HepG2 (cell line): ENCODE data around the gene ZNF540. TPM values are rescaled to one million over a fixed set of nuclear protein-coding genes. Genes with fewer than 3 reads are reported as not detected.

Source experiments
- CENPBD1 ChIP-seq: sonication (generic); formaldehyde crosslinking; IDR thresholded peaks from 2 replicates; pipeline ENCODE4 v1.8.0; 2022; ENCODE audit warnings: missing genetic modification reagents, low read depth, mild to moderate bottlenecking, borderline replicate concordance
- FOXJ3 ChIP-seq: sonication (generic); formaldehyde crosslinking; IDR thresholded peaks from 2 replicates; pipeline ENCODE4 v1.4.0; 2020; ENCODE audit warnings: missing genetic modification reagents, mild to moderate bottlenecking, borderline replicate concordance
- HMGA1 ChIP-seq: sonication (generic); formaldehyde crosslinking; conservative IDR thresholded peaks from 2 replicates; pipeline ENCODE4 v1.4.0; 2020; ENCODE audit warnings: missing genetic modification reagents
- HMGXB4 ChIP-seq, 2 experiments: sonication (generic) in 1 of 2; formaldehyde crosslinking in 1 of 2; IDR thresholded peaks; 2 replicates each; pipeline versions ENCODE4 v1.4.0 to v1.6.1; 2018 to 2020; ENCODE audit warnings: missing genetic modification reagents in 2 of 2, borderline replicate concordance in 1 of 2, low read depth in 1 of 2, mild to moderate bottlenecking in 1 of 2, missing biosample characterization in 1 of 2
- HNRNPLL ChIP-seq: fragments of 200-400 bp; formaldehyde crosslinking; IDR thresholded peaks from 2 replicates; pipeline ENCODE4 v1.6.1; 2017; ENCODE audit warnings: mild to moderate bottlenecking, low read depth, low read length; ENCODE audit not compliant: poor library complexity, severe bottlenecking
- HNRNPUL1 ChIP-seq: fragments of 200-400 bp; formaldehyde crosslinking; IDR thresholded peaks from 2 replicates; pipeline ENCODE4 v1.6.1; 2017; ENCODE audit warnings: low read depth, mild to moderate bottlenecking, low read length, moderate library complexity
- KDM5A ChIP-seq: fragments of 200-600 bp; sonication (generic); IDR thresholded peaks from 2 replicates; pipeline ENCODE4 v1.7.0; 2018; ENCODE audit warnings: antibody characterized with exemption, mild to moderate bottlenecking, low read length, borderline replicate concordance
- PATZ1 ChIP-seq: sonication (generic); formaldehyde crosslinking; IDR thresholded peaks from 2 replicates; pipeline ENCODE4 v1.4.0; 2020; ENCODE audit warnings: missing genetic modification reagents
- POLR2AphosphoS5 ChIP-seq: IDR thresholded peaks from 2 replicates; pipeline ENCODE4 v1.6.1; 2012; ENCODE audit warnings: low read depth, low read length
- PRDM10 ChIP-seq: sonication (generic); formaldehyde crosslinking; IDR thresholded peaks from 2 replicates; pipeline ENCODE4 v1.4.0; 2020; ENCODE audit warnings: low read depth, missing genetic modification reagents
- REL ChIP-seq: sonication (generic); formaldehyde crosslinking; conservative IDR thresholded peaks from 2 replicates; pipeline ENCODE4 v1.8.0; 2022; ENCODE audit warnings: mild to moderate bottlenecking, missing genetic modification reagents, moderate library complexity
- RNF2 ChIP-seq: fragments of 450-650 bp; conservative IDR thresholded peaks from 2 replicates; pipeline ENCODE4 v1.6.1; 2016; ENCODE audit warnings: low read depth
- SOX6 ChIP-seq, 2 experiments: fragments of 450-650 bp in 1 of 2; sonication (generic) in 1 of 2; formaldehyde crosslinking in 1 of 2; IDR thresholded peaks; 2 replicates each; pipeline versions ENCODE4 v1.4.0 to v1.6.1; 2017 to 2020; ENCODE audit warnings: antibody characterized with exemption in 1 of 2, mild to moderate bottlenecking in 1 of 2, missing genetic modification reagents in 1 of 2
- TFDP2 ChIP-seq: sonication (generic); formaldehyde crosslinking; IDR thresholded peaks from 2 replicates; pipeline ENCODE4 v1.4.0; 2020; ENCODE audit warnings: missing genetic modification reagents
- ZBTB21 ChIP-seq: sonication (generic); formaldehyde crosslinking; IDR thresholded peaks from 2 replicates; pipeline ENCODE4 v1.4.0; 2020; ENCODE audit warnings: missing genetic modification reagents
- ZFP36L1 ChIP-seq: sonication (generic); formaldehyde crosslinking; IDR thresholded peaks from 2 replicates; pipeline ENCODE4 v1.8.0; 2022; ENCODE audit warnings: mild to moderate bottlenecking, missing genetic modification reagents, moderate library complexity
- ZKSCAN5 ChIP-seq: sonication (generic); formaldehyde crosslinking; IDR thresholded peaks from 2 replicates; pipeline ENCODE4 v1.5.1; 2020; ENCODE audit warnings: mild to moderate bottlenecking, missing genetic modification reagents
- ZNF230 ChIP-seq: sonication (generic); formaldehyde crosslinking; IDR thresholded peaks from 2 replicates; pipeline ENCODE4 v1.4.0; 2020; ENCODE audit warnings: mild to moderate bottlenecking, missing genetic modification reagents
- ZNF34 ChIP-seq: sonication (generic); formaldehyde crosslinking; IDR thresholded peaks from 2 replicates; pipeline ENCODE4 v1.4.0; 2020; ENCODE audit warnings: mild to moderate bottlenecking, missing genetic modification reagents, borderline replicate concordance
- ZNF672 ChIP-seq: sonication (generic); formaldehyde crosslinking; IDR thresholded peaks from 2 replicates; pipeline ENCODE4 v1.8.1; 2022; ENCODE audit warnings: missing genetic modification reagents
- ZNF7 ChIP-seq: IDR thresholded peaks from 2 replicates; pipeline ENCODE4 v1.6.1; 2016; ENCODE audit warnings: missing biosample characterization, missing genetic modification reagents
- polyA plus RNA-seq, 8 experiments: library from polyadenylated mRNA; depleted of rRNA in 3 of 8; stranded (reverse) in 7 of 8; unstranded in 1 of 8; fragments of >200 nt; fragmentation: Illumina TruSeq in 4 of 8; extraction: Trizol in 4 of 8; gene quantifications; 2 replicates each; pipeline versions ENCODE4 v1.2.1 to v1.2.3, GENCODE V29; 2011 to 2016; ENCODE audit warnings: low read depth in 4 of 8, missing spikeins in 1 of 8, mixed read lengths in 1 of 8; ENCODE audit not compliant: insufficient read depth in 1 of 8
- total RNA-seq, 5 experiments: library from RNA; depleted of rRNA; stranded (reverse); fragments of >200 nt; fragmentation: Illumina TruSeq; extraction: Trizol; gene quantifications; 2 replicates each; pipeline ENCODE4 v1.2.3, GENCODE V29; 2016; ENCODE audit warnings: low read depth in 1 of 5

ZNF540 gene
- total and polyA plus RNA-seq, 2 of the 13 experiments (the other 11 are each of a cell fraction or from before 2014, with no cell fraction given) = 0.21 to 0.40 TPM

GRCh38 chr19:37655301-37655688, 60.6 kb downstream of the ZNF540 start, which contains the start of gene ZFP30 (continued):
- TF ChIP-seq ZBTB21 (CRISPR knock-in tag) (no peak), POLR2AphosphoS5 (peak; percentile 80), ZNF7 (CRISPR knock-in tag) (no peak), ZNF672 (CRISPR knock-in tag) (no peak), HNRNPLL (no peak), FOXJ3 (CRISPR knock-in tag) (no peak), SOX6 (IDR thresholded peaks at IDR 0.05) (no peak), SOX6 (CRISPR knock-in tag; IDR thresholded peaks at IDR 0.05) (no peak), REL (CRISPR knock-in tag) (peak; percentile 79), ZKSCAN5 (CRISPR knock-in tag) (no peak), HNRNPUL1 (no peak), RNF2 (no peak), CENPBD1 (no peak), PRDM10 (CRISPR knock-in tag) (0 out of 2 replicates have a peak, but pooled peaks have one; percentile 49), KDM5A (0 out of 2 replicates have a peak, but pooled peaks have one; percentile 46), ZNF230 (CRISPR knock-in tag) (no peak), ZNF34 (no peak), HMGXB4 (CRISPR knock-in tag; IDR thresholded peaks at IDR 0.05; ENCODE audit: borderline replicate concordance in 1 of 2, low read depth in 1 of 2) (peak; percentile 7 to 23; a peak in 2 of 4 replicates), ZFP36L1 (CRISPR knock-in tag) (no peak), HMGA1 (no peak), PATZ1 (CRISPR knock-in tag) (peak; percentile 98), TFDP2 (CRISPR knock-in tag) (peak; percentile 42; the same call in 1 of the 2 replicates)
